ENCODE results near the gene PIK3C2G. TPM values are rescaled to one million over a fixed set of nuclear protein-coding genes. Genes with fewer than 3 reads are reported as not detected.

Gene PIK3C2G
- total and polyA plus RNA-seq, 2 of the 13 experiments (the other 11 are each of a cell fraction or from before 2014, with no cell fraction given), result not detected

DNA sequence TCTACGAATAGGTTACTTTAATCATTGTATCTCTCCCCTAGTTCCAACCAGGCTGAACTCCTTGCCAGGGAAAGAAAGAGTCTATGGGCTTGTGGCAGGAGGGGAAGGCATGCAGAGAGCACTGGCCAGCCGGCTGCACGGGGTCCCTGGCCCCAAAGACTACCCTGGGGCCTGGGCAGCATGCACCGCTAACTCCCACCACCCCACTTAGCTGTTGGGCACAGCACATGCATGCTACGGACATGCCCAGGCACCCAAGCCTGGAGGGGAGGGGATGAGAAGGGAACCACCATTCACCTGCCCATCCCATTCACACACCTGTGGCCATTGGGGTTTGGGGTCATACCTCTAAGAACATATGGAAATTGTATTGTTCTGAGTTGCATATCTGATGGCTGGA is 94.1 kb downstream of the PIK3C2G start (continued):
- TF ChIP-seq, protein P1, sequence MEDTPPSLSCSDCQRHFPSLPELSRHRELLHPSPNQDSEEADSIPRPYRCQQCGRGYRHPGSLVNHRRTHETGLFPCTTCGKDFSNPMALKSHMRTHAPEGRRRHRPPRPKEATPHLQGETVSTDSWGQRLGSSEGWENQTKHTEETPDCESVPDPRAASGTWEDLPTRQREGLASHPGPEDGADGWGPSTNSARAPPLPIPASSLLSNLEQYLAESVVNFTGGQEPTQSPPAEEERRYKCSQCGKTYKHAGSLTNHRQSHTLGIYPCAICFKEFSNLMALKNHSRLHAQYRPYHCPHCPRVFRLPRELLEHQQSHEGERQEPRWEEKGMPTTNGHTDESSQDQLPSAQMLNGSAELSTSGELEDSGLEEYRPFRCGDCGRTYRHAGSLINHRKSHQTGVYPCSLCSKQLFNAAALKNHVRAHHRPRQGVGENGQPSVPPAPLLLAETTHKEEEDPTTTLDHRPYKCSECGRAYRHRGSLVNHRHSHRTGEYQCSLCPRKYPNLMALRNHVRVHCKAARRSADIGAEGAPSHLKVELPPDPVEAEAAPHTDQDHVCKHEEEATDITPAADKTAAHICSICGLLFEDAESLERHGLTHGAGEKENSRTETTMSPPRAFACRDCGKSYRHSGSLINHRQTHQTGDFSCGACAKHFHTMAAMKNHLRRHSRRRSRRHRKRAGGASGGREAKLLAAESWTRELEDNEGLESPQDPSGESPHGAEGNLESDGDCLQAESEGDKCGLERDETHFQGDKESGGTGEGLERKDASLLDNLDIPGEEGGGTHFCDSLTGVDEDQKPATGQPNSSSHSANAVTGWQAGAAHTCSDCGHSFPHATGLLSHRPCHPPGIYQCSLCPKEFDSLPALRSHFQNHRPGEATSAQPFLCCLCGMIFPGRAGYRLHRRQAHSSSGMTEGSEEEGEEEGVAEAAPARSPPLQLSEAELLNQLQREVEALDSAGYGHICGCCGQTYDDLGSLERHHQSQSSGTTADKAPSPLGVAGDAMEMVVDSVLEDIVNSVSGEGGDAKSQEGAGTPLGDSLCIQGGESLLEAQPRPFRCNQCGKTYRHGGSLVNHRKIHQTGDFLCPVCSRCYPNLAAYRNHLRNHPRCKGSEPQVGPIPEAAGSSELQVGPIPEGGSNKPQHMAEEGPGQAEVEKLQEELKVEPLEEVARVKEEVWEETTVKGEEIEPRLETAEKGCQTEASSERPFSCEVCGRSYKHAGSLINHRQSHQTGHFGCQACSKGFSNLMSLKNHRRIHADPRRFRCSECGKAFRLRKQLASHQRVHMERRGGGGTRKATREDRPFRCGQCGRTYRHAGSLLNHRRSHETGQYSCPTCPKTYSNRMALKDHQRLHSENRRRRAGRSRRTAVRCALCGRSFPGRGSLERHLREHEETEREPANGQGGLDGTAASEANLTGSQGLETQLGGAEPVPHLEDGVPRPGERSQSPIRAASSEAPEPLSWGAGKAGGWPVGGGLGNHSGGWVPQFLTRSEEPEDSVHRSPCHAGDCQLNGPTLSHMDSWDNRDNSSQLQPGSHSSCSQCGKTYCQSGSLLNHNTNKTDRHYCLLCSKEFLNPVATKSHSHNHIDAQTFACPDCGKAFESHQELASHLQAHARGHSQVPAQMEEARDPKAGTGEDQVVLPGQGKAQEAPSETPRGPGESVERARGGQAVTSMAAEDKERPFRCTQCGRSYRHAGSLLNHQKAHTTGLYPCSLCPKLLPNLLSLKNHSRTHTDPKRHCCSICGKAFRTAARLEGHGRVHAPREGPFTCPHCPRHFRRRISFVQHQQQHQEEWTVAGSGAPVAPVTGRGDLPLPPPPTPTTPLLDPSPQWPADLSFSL (CRISPR knock-in tag; IDR thresholded peaks at IDR 0.05), result no peak
- no peak for TF ChIP-seq HNF4A (CRISPR knock-in tag; IDR thresholded peaks at IDR 0.05)
- no peak for TF ChIP-seq NFE2 (CRISPR knock-in tag; IDR thresholded peaks at IDR 0.05)
- no peak for TF ChIP-seq NFATC3 (CRISPR knock-in tag; IDR thresholded peaks at IDR 0.05)
- TF ChIP-seq HOXA7 (CRISPR knock-in tag; IDR thresholded peaks at IDR 0.05), result no peak
- TF ChIP-seq ZBTB1 (CRISPR knock-in tag; IDR thresholded peaks at IDR 0.05; ENCODE audit: borderline replicate concordance), result no peak
- TF ChIP-seq HDAC1 (CRISPR knock-in tag; IDR thresholded peaks at IDR 0.05), result no peak
- no peak for TF ChIP-seq RAD21 (CRISPR knock-in tag; IDR thresholded peaks at IDR 0.05)

DNA sequence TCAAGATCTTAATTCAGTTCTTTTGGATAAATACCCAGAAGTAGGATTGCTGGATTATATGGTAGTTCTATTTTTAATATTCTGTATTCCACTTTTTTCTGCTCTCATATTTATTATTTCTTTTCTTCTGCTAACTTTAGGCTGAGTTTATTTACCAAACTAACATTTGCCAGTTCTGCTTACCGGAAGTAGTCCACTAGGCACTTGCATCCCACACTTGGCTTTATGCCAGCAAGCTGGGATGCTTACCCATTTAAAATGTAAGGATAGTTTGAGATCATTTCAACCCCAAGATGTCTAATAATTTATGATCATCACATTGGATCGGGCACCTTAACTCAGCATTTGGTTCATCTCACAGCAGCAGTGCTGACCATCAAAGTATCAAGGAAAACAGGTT is 96.8 kb downstream of the PIK3C2G start:
- Histone ChIP-seq H3K4me2 (ENCODE audit: low read depth, low read length) (no peak overlapping the region), H3K4me3 (replicated peaks in 1 of 3; ENCODE audit: insufficient read depth in 1 of 3, low read depth in 2 of 3, low read length in 3 of 3) (no peak overlapping the region), H3K27ac (ENCODE audit: extremely low read length, insufficient read depth, low read length) (no peak overlapping the region), H3K4me1 (ENCODE audit: insufficient read depth, low read length) (no peaks in the 10 kb centered on the region), H3K36me3 (replicated peaks in 1 of 2; ENCODE audit: control insufficient read depth in 1 of 2, insufficient read depth in 2 of 2, low read length in 2 of 2) (no peaks in the 10 kb centered on the region), H3K27me3 (ENCODE audit: control insufficient read depth in 1 of 2, insufficient read depth in 2 of 2, low read length in 2 of 2) (no peaks in the 10 kb centered on the region; a peak in 1 of 5 replicates), H3K9me3 (ENCODE audit: low read length) (no peaks in the 10 kb centered on the region; the same call in 1 of the 2 replicates), H4K20me1 (ENCODE audit: insufficient read depth, low read length) (no peaks in the 10 kb centered on the region), H3K9ac (ENCODE audit: insufficient read depth, low read depth, low read length) (no peak overlapping the region), H2AFZ (ENCODE audit: low read length) (no peak overlapping the region), H3K79me2 (ENCODE audit: insufficient read depth, low read length) (no peaks in the 10 kb centered on the region)
- intact Hi-C loops (cut with micrococcal nuclease; ENCODE audit: unreplicated experiment), result no loop called here
- ChIA-PET POLR2A (no interaction called here), CTCF (ENCODE audit: low intra/inter-chr PET ratio, low total read pairs) (no interaction called here)
- in situ Hi-C loops (cut with HindIII; ENCODE audit: extremely low pct_ligation_motif_present, low pct_unique_long_range_greater_than_20kb), result no loop called here
- ATAC-seq, result no peak
- 14% methylated on average over 2 of the region's 2 CpGs for WGBS (ENCODE audit: low lambda C conversion rate)
- 0 out of 2 replicates have a peak, but pooled peaks have one; percentile 32 for TF ChIP-seq LCORL (IDR thresholded peaks at IDR 0.05)
- no peak for TF ChIP-seq LCORL (CRISPR knock-in tag; IDR thresholded peaks at IDR 0.05)
- TF ChIP-seq, protein P2, sequence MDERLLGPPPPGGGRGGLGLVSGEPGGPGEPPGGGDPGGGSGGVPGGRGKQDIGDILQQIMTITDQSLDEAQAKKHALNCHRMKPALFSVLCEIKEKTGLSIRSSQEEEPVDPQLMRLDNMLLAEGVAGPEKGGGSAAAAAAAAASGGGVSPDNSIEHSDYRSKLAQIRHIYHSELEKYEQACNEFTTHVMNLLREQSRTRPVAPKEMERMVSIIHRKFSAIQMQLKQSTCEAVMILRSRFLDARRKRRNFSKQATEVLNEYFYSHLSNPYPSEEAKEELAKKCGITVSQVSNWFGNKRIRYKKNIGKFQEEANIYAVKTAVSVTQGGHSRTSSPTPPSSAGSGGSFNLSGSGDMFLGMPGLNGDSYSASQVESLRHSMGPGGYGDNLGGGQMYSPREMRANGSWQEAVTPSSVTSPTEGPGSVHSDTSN (CRISPR knock-in tag; IDR thresholded peaks at IDR 0.05), result no peak
- no peak for DNase-seq (ENCODE audit: low spot score)
- no peak for FAIRE-seq
- BruUV-seq (replicated peaks), result no TSS peak
